RWPE2 (cell line): ENCODE results near the gene CCND2.

ENCODE experiments used
- ATAC-seq: fragments of 200-7000 bp; cut with Tn5 transposase; 3 replicates; pipeline ENCODE4 v1.9.1; 2021; ENCODE audit warnings: low read depth
- DNase-seq: peaks from one replicate; pipeline ENCODE4 v3.0.0-alpha.2; 2020; ENCODE audit warnings: low spot score
- H3K27ac ChIP-seq: fragments of 450-650 bp; 2 replicates; pipeline ENCODE4 v1.5.1; 2017; ENCODE audit warnings: mild to moderate bottlenecking; ENCODE audit not compliant: poor library complexity, severe bottlenecking
- H3K27me3 ChIP-seq: fragments of 250-450 bp; sonication (Bioruptor Pico); 2 replicates; pipeline ENCODE4 v1.5.1; 2021; ENCODE audit warnings: mild to moderate bottlenecking, moderate library complexity; ENCODE audit not compliant: insufficient read depth, poor library complexity, severe bottlenecking
- H3K36me3 ChIP-seq: fragments of 250-450 bp; sonication (Bioruptor Pico); 2 replicates; pipeline ENCODE4 v1.5.1; 2020; ENCODE audit warnings: low read depth, mild to moderate bottlenecking, moderate library complexity
- H3K4me1 ChIP-seq: fragments of 250-450 bp; sonication (Bioruptor Pico); 2 replicates; pipeline ENCODE4 v1.5.1; 2021; ENCODE audit warnings: mild to moderate bottlenecking, moderate library complexity; ENCODE audit not compliant: insufficient read depth, poor library complexity, severe bottlenecking
- H3K4me3 ChIP-seq: fragments of 250-450 bp; sonication (Bioruptor Pico); 2 replicates; pipeline ENCODE4 v1.5.1; 2021; ENCODE audit warnings: mild to moderate bottlenecking, moderate library complexity; ENCODE audit not compliant: severe bottlenecking
- H3K9me3 ChIP-seq: fragments of 250-450 bp; sonication (Bioruptor Pico); 2 replicates; pipeline ENCODE4 v1.5.1; 2021; ENCODE audit warnings: mild to moderate bottlenecking, moderate library complexity; ENCODE audit not compliant: severe bottlenecking
- CTCF ChIP-seq: fragments of 450-650 bp; IDR thresholded peaks from one replicate; pipeline ENCODE4 v1.5.1; 2017; ENCODE audit warnings: mild to moderate bottlenecking, moderate library complexity; ENCODE audit not compliant: poor library complexity, severe bottlenecking

The CCND2 gene

GRCh38 chr12:4278329-4279197 is 5.0 kb downstream of the CCND2 start:
- no peak for DNase-seq
- Histone ChIP-seq H3K36me3 (peaks cover 95% of the 10 kb centered on the region), H3K4me1 (peaks cover 30% of the 10 kb centered on the region), H3K9me3 (no peaks in the 10 kb centered on the region), H3K27ac (peak overlapping the region; percentile 89), H3K4me3 (no peak overlapping the region), H3K27me3 (no peaks in the 10 kb centered on the region)
- ATAC-seq, result no peak
- no peak for TF ChIP-seq CTCF

- TF ChIP-seq CTCF, result no peak
- Histone ChIP-seq H3K27me3 (no peaks in the 10 kb centered on the region), H3K9me3 (no peaks in the 10 kb centered on the region), H3K36me3 (peaks cover 97% of the 10 kb centered on the region), H3K4me1 (peaks cover 30% of the 10 kb centered on the region), H3K27ac (peak overlapping the region; percentile 89), H3K4me3 (no peak overlapping the region)
- no peak for ATAC-seq
- no peak for DNase-seq
Observed at GRCh38 chr12:4279198-4279690, 5.7 kb downstream of the CCND2 start.

GRCh38 chr12:4280351-4281163 is 7.0 kb downstream of the CCND2 start:
- H3K36me3 ChIP-seq, result peaks cover 98% of the 10 kb centered on the region
- no peaks in the 10 kb centered on the region for H3K9me3 ChIP-seq
- no peaks in the 10 kb centered on the region for H3K27me3 ChIP-seq
- no peak overlapping the region for H3K4me3 ChIP-seq
- H3K27ac ChIP-seq, result peak overlapping the region; percentile 89
- no peak for DNase-seq
- peaks cover 30% of the 10 kb centered on the region for H3K4me1 ChIP-seq
- no peak for ATAC-seq
- TF ChIP-seq CTCF, result no peak

GRCh38 chr12:4281173-4281654 is 7.7 kb downstream of the CCND2 start:
- peaks cover 98% of the 10 kb centered on the region for H3K36me3 ChIP-seq
- no peaks in the 10 kb centered on the region for H3K9me3 ChIP-seq
- H3K27me3 ChIP-seq, result no peaks in the 10 kb centered on the region
- H3K4me3 ChIP-seq, result no peak overlapping the region
- peaks cover 28% of the 10 kb centered on the region for H3K4me1 ChIP-seq
- no peak for TF ChIP-seq CTCF
- no peak for ATAC-seq
- H3K27ac ChIP-seq, result peak overlapping the region; percentile 89
- DNase-seq, result no peak
